HG02943 (cell line): ENCODE measurements around the gene RUFY1.
"Not testable (repeated sequence)": the region's sequence is repeated elsewhere in the genome, so short reads cannot be mapped to it uniquely, and the experiment has no call there.

Experiments
- ATAC-seq: cut with Tn5 transposase; IDR thresholded peaks from one replicate; pipeline ENCODE4 v1.9.1; 2021; ENCODE audit warnings: mild to moderate bottlenecking, low read depth, moderate library complexity; ENCODE audit not compliant: unreplicated experiment

RUFY1 gene

DNA sequence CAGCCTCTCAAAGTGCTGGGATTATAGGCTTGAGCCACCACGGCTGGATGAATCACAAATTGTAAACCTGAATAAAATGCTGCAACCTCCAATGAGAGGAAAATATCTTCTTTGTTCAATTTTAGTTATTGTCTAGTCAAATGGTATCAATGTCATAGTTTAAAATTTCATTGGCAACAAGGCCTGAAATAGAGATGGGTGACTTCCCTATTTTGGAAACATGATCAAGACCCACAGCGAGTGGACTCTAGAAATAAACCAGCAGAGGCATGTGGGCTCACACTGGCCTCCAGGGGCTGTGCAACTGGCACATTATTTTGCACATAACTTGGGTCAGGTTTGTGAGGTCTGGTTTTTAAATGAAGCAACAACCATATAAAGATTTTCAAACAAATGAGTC is 102.8 kb downstream of the RUFY1 start:
- not testable (repeated sequence) for ATAC-seq

DNA sequence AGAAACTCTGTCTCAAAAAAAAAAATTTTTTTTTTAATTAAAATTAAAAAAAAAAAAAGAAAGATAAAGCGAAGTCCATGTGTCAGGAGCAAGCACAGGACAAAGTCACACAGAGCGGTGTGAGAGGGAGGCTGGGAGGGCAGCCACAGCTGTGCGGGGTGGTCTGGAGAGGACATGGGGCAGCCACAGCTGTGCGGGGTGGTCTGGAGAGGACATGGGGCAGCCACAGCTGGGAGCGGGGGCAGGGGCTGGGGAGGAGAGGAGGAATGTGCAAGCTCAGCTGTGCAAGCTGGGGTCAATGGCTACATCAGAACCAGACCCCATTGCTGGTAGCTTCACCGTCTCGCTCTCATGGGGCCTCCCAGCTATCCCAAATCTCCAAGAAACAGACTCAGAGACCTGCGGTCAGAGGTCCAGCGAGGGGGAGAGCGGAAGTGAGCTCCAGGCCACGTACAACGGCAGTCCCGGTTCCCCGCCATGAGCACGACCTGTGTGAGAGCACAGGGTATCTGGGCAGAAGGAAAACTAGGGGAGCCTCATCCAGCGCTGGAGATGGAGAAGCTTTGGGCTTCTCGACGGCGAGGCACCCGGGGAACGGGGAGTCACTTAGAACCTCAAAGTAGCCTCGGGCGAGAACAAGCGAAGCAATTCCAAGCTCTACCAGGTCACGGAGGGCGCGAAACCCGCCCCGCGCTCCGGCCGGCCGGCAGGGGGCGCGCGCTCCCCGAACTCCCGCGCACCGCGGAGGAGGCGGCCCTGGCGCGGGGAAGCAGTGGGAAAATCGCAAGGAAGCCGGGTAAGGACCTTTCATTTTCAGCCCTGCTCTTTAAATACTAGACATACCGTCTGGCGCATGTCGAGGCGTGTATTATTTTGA is 107.2 kb downstream of the RUFY1 start:
- peak; percentile 82 for ATAC-seq

DNA sequence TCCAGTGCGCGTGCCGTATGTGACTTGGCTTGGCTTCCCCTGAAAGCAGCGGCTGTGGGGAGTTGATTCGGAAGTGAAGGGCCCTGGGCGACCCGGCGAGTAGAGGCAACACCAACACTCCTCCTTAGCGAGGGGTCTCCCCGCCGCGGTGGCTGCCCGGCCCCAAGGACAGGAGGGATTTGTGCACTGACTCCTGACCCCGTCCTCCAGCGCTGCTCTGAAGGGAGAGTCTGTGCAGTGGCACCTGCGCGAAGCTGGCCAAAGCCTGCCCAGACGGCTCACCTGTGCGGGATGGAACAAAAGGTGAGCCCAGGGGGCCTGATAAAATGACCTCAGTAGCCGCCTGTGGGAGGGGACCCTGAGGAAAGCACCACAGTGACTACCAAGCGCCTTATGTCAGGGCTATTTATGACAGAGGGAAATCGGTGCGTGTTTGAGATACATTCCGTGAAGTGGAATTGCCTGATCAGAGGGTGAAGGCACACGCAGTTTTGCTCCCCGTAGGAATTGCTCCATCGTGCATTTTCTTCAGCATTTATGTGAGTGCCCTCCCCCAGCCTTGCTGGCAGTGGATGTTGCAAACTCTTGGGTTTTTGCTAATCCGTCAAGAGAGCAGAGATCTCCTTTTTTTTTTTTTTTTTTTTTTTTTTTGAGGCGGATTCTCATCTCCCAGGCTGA is 108.0 kb downstream of the RUFY1 start:
- peak; percentile 53 for ATAC-seq
